NCI-H128 (cell line): Measurements from ENCODE around the gene MAP3K20.
"Not testable (repeated sequence)": the region's sequence is repeated elsewhere in the genome, so short reads cannot be mapped to it uniquely, and the experiment has no call there.

Source experiments
- DNase-seq: peaks from one replicate; lab custom pipeline; 2025; ENCODE audit not compliant: unreplicated experiment; lab: John Stamatoyannopoulos, UW

The MAP3K20 gene

DNA sequence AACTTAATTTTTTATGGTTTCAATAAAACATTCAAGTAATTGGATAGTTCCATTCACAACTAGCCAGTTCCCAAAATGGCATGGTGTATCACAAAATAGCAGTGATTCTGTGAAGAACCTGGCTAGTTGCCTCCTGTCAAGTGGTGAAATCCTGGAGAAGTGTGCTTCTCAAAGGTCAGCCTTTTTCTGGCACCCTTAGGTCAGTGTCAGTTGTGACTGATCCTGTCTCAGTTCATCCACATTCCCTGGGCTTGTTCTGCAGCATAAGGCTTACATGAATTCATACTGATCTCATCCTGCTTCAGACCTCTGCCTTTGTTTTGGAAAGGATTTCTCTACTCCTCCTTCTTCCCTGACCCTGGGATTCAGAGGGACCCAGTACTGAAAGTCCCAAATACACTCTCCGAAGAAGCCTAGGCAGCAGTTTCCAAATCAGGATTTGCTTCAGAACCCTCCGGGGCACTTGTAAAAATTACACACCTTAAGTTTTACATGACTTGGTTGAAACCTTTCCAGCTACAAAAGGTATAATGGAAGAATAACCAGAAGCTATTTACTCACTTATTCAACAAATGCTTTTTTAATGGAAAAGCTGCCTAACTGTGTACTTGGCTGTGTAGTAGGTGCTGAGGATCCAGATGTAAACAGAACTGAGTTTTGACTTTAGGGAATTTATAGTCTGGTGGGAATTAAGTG is 11.0 kb downstream of the MAP3K20 start:
- DNase-seq, result no peak

DNA sequence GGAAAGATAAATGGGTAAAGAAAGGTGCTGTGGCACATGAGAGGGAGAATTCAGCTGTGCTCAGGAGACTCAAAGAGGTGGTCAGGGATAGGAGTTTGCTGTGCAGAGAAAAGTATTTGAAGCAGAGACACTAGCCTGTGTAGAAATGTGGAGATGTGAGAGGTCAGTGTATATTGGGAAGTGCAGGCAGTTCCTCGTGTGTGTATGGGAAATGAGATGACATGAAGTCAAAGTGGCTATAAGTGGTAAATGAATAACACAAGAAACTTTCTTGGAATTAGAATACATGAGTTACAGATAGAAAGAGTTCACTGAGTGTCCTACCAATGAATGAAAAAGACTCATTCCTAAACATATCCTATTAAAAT is 11.6 kb downstream of the MAP3K20 start:
- no peak for DNase-seq

DNA sequence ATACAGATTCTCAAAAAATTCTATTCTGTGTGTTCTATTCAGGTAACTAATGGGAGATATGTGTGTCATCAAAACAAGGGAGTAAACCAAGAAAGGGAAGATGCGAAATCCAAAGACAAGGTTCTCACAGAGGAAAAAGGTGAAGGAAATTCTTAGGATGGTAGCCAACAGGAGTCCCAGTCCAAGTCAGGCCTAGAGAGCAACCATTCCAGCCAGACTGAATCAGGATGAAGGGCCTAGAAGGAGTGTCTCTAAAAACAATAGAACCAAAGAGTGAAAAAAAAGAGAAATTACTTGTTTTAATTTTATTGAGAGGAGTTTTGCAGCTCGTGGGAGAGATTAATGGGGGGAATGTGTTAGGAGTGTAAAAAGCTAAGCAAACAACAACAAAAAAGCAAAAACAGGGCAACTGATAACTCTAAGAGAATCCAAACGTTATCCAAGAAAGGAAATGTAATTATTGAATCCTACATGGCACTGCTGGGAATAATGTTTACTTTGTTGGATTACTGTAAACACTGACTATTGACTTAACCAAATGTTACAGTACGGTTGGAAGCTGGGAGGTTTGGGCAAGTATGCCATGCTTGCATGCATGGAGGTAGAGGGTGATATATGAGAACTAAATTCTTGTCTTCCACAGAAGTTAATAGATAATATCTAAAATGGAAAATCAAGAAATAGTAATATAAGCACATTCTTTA is 12.3 kb downstream of the MAP3K20 start:
- DNase-seq, result no peak

- DNase-seq, result no peak
Measured at GRCh38 chr2:173090276-173090877, 14.7 kb downstream of the MAP3K20 start.

DNA sequence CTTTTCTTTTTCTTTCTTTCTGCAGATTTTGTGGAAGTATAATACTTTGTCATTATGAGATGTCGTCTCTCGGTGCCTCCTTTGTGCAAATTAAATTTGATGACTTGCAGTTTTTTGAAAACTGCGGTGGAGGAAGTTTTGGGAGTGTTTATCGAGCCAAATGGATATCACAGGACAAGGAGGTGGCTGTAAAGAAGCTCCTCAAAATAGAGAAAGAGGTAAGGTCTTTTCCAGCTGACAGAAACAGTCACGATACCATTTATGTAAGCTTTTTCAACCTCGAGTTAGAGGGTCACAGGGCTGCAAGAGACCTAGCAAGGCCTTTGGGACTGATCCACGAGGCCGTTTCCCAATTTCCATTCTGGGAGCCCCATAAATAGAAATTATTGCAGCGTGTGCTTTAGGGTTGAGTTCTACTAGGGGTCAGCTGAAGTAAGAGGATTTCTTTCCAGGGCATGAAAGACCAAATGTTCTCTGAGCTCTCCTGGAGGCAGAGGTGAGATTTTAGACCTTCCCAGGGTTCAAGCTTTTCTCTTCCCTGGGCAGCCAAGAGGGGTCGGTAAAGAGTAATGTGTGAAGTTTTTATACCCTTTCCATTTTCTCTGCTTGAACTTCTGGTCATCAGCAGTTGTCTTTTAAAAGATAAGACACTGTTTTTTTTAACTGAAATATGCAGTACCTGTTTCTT is 15.5 kb downstream of the MAP3K20 start:
- DNase-seq, result no peak

- no peak for DNase-seq
Measured at GRCh38 chr2:173091910-173092309, 16.3 kb downstream of the MAP3K20 start.

DNA sequence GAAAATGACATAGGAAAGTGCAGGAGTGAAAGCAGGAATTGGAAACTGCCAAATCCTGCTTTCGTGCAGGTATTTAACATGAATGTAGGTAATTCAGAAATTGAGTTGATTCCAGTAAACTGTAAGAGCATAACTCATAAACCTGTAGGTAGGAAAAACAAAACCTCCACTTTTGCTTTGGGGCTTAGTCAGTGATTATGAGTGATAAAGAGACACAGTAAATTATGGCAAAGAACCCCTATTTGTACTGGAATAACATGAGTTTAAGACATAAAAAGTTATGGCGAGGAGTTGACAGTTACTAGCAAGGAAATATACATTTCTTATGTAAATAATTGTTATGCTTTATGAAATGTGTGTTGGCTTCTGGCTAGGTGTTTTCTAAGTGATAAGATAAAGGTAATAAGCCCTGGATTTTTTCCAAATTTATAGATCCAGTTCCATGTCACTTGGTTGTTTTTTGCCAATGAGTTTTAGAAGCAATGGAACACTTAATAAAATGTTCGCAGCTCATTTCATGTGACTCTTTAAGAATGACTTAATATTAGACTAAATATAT is 17.3 kb downstream of the MAP3K20 start:
- DNase-seq, result no peak

DNA sequence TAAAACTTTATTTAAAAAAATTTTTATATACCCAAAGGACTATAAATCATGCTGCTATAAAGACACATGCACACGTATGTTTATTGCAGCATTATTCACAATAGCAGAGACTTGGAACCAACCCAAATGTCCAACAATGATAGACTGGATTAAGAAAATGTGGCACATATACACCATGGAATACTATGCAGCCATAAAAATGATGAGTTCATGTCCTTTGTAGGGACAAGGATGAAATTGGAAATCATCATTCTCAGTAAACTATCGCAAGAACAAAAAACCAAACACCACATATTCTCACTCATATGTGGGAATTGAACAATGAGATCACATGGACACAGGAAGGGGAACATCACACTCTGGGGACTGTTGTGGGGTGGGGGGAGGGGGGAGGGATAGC is 18.0 kb downstream of the MAP3K20 start:
- DNase-seq, result not testable (repeated sequence)

DNA sequence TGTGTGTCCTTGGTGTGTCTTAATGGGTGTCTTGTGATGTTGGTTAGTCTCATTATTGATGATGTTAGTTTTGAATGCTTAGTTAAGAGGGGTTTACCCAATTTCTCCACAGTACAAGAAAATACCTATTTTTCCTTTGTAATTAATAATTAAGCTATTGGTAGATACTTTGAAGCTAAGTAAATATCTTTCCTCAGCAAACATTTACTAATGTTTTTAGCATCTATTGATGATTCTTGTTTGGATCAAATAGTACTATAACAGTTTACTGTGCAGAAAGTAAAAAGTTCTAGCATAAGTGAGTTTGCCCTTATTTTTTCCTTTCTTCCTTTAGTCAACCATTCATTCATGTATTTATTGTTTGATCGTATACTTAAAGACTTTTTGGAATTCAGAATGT is 19.1 kb downstream of the MAP3K20 start:
- DNase-seq, result no peak

- no peak for DNase-seq
Measured at GRCh38 chr2:173095356-173095755, 19.7 kb downstream of the MAP3K20 start.

DNA sequence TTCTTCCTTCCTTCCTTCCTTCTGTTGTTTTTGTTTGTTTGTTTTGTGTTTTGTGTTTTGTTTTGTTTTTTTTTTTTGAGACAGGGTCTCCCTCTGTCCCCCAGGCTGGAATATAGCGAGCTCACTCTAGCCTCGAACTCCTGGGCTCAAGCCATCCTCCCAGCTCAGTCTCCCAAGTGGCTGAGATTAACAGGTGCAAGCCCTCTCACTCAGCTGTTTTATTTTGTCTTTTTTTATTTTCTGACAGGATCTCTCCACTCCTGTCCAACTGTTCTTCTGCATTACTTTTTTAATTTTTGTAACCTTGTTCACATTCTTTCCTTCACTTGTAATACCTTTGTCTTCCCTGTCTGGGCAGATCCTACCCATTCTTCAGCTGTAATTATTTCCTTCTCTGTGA is 23.6 kb downstream of the MAP3K20 start:
- no peak for DNase-seq

DNA sequence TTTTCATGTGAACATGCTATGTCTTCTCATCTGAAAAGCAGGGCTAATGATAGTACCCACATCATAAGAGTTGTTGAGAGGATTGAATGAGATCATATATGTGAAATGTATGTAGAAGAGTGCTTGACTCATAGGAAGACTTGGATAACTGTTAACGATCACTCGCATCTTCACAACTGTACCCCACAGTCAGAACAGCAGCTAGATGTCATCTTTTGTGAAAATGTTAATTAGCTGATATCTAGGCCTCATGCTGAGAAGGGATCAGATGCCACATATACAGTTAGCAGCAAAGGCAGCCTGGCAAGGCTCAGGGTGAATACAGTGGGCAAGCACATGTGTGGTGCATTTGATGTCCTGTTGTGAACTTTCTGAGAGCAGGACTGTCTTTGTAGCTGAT is 24.2 kb downstream of the MAP3K20 start:
- no peak for DNase-seq

DNA sequence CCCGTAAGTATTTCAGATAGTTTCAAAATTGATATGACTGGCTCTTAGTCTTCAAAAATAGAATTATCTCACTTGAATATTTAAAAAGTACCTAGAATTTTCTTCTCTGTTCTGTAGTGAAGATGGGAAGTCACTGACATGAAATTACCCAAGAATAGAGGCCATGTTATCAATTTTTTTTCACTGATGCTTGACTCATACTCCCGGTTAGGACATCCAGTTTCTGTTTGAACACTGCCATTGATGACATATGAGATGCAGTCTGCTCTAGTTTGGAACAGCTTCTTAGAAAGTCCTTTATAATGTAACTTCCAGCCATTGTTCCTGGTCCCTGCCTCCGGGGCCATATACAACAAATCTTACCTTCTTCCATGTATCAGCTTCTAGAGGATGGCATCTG is 26.0 kb downstream of the MAP3K20 start:
- no peak for DNase-seq

DNA sequence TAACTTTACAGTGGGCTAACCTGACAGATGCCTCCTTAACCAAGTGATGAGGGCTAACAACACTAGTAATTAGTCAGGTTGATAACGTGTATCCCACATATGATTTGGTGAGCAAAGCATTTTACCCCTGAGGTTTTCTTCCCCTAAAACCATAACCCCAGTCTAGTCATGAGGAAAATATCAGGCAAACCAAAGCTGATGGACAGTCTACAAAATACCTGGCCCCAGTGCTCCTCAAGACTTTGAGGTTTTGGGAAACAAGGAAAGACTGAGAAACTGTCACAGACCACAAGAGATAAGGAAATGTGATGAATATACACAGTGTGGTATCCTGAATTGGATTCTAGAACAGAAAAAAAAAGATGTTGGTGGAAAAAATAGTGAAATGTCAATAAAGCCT is 28.5 kb downstream of the MAP3K20 start:
- DNase-seq, result no peak

DNA sequence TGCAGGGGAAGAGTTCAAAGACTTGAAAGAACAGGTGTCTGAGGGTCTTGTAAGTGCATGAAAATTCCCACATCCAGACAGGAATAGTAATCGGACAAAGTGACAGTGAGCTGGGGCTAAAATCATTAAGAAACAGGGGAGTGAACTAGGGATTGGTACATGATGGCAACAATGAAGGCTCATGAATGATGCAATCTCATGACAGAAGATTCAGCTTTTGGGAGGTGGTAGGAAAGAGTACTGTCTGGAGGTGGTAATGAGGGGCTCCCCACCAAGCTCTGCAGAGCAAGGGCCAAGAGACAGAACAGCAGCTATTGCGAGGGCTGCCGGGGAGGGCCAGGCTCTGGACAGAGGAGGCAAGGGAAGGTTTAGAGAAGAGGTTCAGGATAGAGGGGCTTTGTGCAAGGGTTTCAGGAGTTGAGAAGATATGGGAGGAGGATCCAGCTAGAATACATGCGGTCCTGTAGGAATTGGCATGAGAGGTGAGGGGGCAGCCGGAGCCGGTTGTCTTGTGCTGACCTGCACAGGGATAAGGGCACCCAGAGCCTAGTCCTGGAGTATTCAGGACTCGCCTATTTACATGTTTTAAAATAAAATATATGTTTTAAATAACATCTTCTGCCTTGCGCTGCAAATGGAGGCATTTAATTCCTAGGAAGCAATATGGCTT is 31.4 kb downstream of the MAP3K20 start:
- DNase-seq, result no peak

- DNase-seq, result no peak
Measured at GRCh38 chr2:173107629-173108022, 32.0 kb downstream of the MAP3K20 start.

DNA sequence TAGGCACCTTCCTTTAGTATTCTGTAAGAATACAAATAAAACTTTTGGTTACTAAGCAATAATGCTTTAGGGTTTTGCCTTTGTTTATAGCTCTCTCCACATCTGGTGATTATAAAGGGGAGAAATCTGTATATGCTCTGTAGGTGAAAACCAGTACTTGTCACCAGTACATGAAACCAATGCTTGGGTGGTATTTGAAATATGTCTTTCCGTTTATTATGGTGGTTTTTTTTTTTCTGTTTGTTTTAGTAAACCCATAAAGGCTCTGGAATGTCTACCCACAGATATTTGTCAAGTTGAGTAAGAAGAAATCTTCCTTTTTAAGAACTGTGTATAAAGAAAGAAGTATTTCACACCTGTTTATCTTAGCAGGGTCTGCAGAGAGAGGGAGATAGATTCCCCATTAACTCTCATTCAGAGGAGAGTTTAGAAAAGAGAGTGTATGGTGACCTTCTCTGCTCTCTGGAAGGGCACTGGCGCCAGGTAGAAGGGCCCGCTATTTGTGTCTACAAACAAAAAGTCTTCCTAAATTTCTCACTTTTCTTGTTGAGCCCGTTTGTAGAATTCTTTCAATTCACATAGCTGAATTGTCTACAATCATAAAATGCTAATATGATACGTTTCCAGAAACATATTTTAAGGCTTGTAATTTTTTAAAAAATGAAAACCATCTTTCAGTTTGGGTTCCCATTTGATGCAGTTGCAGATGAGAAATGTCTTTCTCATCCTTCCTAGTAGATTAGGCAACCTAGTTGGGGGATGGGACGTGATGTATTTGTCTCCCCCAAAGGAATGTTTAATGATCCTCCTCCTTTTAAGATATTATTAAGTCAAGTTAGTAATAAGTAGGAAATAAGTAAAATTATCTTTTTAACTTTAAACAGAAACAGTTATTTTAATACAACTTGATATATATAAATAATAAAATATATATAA is 33.9 kb downstream of the MAP3K20 start:
- no peak for DNase-seq

DNA sequence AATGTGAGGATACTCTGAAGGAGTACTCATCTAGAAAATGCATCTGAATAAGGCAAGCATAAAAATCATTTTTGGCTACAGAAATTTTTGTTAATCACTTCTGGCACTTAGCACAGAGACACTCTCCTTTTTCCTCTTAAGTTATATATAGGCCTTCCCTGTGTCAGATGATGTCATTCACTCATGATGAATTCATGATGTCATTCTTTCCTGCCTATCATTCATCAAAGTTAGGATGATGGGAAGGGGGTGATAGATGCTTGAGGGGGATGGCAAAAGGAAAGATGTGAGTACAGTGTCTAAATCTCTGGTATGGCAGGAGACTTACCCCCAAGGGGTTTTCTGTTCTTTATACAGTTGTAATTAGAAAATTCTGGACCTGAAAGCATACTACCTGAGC is 42.0 kb downstream of the MAP3K20 start:
- no peak for DNase-seq

GRCh38 chr2:173118395-173118794 is 42.7 kb downstream of the MAP3K20 start:
- no peak for DNase-seq
